Ovary (tissue), 3 donors: ENCODE data around the gene PEAK1.

Experiments used
- EP300 ChIP-seq: sonication (generic); formaldehyde crosslinking; IDR thresholded peaks from one replicate; pipeline ENCODE4 v1.6.1; 2017; ENCODE audit warnings: antibody characterized with exemption
- POLR2A ChIP-seq: fragments of 450-650 bp; IDR thresholded peaks from one replicate; pipeline ENCODE4 v1.6.1; 2017; ENCODE audit warnings: antibody characterized with exemption, mild to moderate bottlenecking, moderate library complexity
- TF ChIP-seq, protein P1 (sequence below), 3 donors: fragments of 450-650 bp in 2 of 3; fragments of 200-600 bp in 1 of 3; IDR thresholded peaks; one replicate each; pipeline versions ENCODE4 v1.5.1 to v1.8.0; 2016 to 2022; ENCODE audit warnings: antibody characterized with exemption in 3 of 3, mild to moderate bottlenecking in 1 of 3
- donor health status: DM: no; HTN: no; CAD: no.

GRCh38 chr15:77053709-77054108 is 366.2 kb downstream of the PEAK1 start:
- TF ChIP-seq POLR2A = no peak
- TF ChIP-seq, protein P1, sequence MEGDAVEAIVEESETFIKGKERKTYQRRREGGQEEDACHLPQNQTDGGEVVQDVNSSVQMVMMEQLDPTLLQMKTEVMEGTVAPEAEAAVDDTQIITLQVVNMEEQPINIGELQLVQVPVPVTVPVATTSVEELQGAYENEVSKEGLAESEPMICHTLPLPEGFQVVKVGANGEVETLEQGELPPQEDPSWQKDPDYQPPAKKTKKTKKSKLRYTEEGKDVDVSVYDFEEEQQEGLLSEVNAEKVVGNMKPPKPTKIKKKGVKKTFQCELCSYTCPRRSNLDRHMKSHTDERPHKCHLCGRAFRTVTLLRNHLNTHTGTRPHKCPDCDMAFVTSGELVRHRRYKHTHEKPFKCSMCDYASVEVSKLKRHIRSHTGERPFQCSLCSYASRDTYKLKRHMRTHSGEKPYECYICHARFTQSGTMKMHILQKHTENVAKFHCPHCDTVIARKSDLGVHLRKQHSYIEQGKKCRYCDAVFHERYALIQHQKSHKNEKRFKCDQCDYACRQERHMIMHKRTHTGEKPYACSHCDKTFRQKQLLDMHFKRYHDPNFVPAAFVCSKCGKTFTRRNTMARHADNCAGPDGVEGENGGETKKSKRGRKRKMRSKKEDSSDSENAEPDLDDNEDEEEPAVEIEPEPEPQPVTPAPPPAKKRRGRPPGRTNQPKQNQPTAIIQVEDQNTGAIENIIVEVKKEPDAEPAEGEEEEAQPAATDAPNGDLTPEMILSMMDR (IDR thresholded peaks at IDR 0.05) = no peak
- TF ChIP-seq EP300 = no peak
